ENCODE data around the gene NANOGP8.

Gene NANOGP8

GRCh38 chr15:35055416-35056105 lies 29.5 kb downstream of the NANOGP8 start:
- no peak for DNase-seq

- no peak for DNase-seq
Measured at GRCh38 chr15:35054380-35054779, 30.7 kb downstream of the NANOGP8 start.

- no peak for DNase-seq
Measured at GRCh38 chr15:35047996-35048395, 37.1 kb downstream of the NANOGP8 start.

- DNase-seq, result no peak
Measured at GRCh38 chr15:35047528-35047927, 37.6 kb downstream of the NANOGP8 start.

- DNase-seq, result no peak
Measured at GRCh38 chr15:35043373-35044095, 41.6 kb downstream of the NANOGP8 start.

- no peak for DNase-seq
Measured at GRCh38 chr15:35040339-35041255, 44.5 kb downstream of the NANOGP8 start.

GRCh38 chr15:35038626-35039451 lies 46.3 kb downstream of the NANOGP8 start:
- DNase-seq, result no peak
